ENCODE measurements around the gene KIF6.

GRCh38 chr6:39446909-39447308 lies 278.3 kb downstream of the KIF6 start:
- TF ChIP-seq CTCF (conservative IDR thresholded peaks at IDR 0.05; ENCODE audit: low read length): no peak
- no peak for TF ChIP-seq EZH2phosphoT487 (IDR thresholded peaks at IDR 0.05; ENCODE audit: borderline replicate concordance)

Data from Loucy (cell line).